Upper lobe of right lung (tissue), 1 donor: ENCODE measurements around the gene TNFAIP8. TPM values are rescaled to one million over a fixed set of nuclear protein-coding genes. Genes with fewer than 3 reads are reported as not detected.

Source experiments
- ATAC-seq: fragments of 200-7000 bp; cut with Tn5 transposase; one replicate; pipeline ENCODE4 v1.9.1; 2020; ENCODE audit warnings: mild to moderate bottlenecking, moderate library complexity
- DNase-seq: peaks from one replicate; pipeline ENCODE4 v3.0.0-alpha.2; 2020
- H3K27ac ChIP-seq: fragments of 200-600 bp; one replicate; pipeline ENCODE4 v1.8.0; 2022
- H3K27me3 ChIP-seq: fragments of 200-600 bp; one replicate; pipeline ENCODE4 v1.8.0; 2022; ENCODE audit warnings: mild to moderate bottlenecking
- H3K36me3 ChIP-seq: fragments of 200-600 bp; one replicate; pipeline ENCODE4 v1.8.0; 2022
- H3K4me1 ChIP-seq: fragments of 200-600 bp; one replicate; pipeline ENCODE4 v1.8.0; 2022
- H3K4me3 ChIP-seq: fragments of 200-600 bp; one replicate; pipeline ENCODE4 v1.8.0; 2022; ENCODE audit warnings: mild to moderate bottlenecking
- H3K9me3 ChIP-seq: fragments of 200-600 bp; one replicate; pipeline ENCODE4 v1.8.0; 2022
- intact Hi-C: fragments of 100-400 bp; cut with DNase I; formaldehyde crosslinking; loops from one replicate; pipeline ENCODE4 v1.11.0; 2022
- total RNA-seq: library from RNA; stranded (reverse); fragmentation: NEBNext Ultra II Directional; extraction: Animal tissue kit (Norgen Biotek cat#: 25700); gene quantifications from one replicate; pipeline ENCODE4 v1.2.1, GENCODE V29; 2021
- TF ChIP-seq, protein P1 (sequence below): fragments of 200-600 bp; IDR thresholded peaks from one replicate; pipeline ENCODE4 v1.8.0; 2022; ENCODE audit warnings: antibody characterized with exemption
- donor health status: DM: no; HTN: yes; CAD: no; lungs with severe emphysema.

The TNFAIP8 gene
- total RNA-seq, 1 donor from 2014 or later: 22.4 TPM

DNA sequence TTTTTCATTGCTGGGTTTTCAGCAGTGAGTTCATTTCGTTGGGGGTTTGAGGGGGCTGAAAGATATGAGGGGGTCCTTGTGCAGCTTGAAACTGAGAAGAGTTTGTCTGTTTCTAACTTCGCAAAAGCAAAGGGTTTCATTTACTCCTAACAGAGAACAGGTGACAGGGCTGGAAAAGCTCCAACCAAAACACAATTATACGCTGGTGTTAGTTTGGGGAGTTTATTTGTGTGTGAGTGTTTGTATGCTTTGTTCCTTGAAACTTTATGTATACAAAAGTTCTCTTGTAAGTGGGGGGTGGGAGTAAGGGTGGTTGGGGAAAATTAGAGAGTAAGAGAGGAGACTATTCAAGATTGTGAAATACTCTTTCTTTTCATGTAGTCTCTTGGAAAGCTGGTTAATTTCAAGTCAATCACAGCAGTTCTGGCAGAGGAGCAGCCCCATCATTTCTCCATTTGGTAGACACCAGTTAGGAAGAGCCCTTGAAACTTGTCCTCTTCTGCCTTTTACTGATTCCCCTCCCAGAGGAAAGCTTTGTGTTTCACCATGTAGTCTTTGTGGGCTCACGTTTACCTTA is 881 bp downstream of the TNFAIP8 start:
- Histone ChIP-seq H3K4me1 (peaks cover 31% of the 10 kb centered on the region), H3K4me3 (peak overlapping the region; percentile 69), H3K36me3 (no peaks in the 10 kb centered on the region), H3K27ac (peak overlapping the region; percentile 83), H3K9me3 (no peaks in the 10 kb centered on the region), H3K27me3 (no peaks in the 10 kb centered on the region)
- intact Hi-C loops: no loop called here
- no peak for DNase-seq
- TF ChIP-seq, protein P1, sequence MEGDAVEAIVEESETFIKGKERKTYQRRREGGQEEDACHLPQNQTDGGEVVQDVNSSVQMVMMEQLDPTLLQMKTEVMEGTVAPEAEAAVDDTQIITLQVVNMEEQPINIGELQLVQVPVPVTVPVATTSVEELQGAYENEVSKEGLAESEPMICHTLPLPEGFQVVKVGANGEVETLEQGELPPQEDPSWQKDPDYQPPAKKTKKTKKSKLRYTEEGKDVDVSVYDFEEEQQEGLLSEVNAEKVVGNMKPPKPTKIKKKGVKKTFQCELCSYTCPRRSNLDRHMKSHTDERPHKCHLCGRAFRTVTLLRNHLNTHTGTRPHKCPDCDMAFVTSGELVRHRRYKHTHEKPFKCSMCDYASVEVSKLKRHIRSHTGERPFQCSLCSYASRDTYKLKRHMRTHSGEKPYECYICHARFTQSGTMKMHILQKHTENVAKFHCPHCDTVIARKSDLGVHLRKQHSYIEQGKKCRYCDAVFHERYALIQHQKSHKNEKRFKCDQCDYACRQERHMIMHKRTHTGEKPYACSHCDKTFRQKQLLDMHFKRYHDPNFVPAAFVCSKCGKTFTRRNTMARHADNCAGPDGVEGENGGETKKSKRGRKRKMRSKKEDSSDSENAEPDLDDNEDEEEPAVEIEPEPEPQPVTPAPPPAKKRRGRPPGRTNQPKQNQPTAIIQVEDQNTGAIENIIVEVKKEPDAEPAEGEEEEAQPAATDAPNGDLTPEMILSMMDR: no peak
- no peak for ATAC-seq

DNA sequence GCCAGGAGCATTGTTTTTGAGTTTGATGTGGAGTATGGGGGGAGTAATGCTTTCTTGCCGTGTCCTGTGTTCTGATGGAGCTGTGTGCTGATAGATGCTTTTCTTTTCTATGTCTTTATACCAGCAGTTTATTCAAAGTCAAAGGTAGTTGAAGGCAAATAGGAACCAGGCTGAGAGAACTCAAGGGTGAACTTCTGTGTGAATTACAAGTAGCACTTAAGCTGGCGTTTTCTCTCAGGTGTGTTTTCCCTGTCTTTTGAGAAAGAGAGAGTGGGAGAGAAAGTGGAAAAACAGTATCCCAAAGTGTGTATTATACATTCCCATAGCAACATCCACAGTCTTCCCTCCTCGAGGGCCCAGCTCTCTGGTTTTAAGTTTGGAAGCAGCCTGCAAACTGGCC is 1.5 kb downstream of the TNFAIP8 start:
- TF ChIP-seq, protein P1: no peak
- DNase-seq (no peak), ATAC-seq (no peak)
- intact Hi-C loops: no loop called here
- peak overlapping the region; percentile 69 for H3K4me3 ChIP-seq
- no peaks in the 10 kb centered on the region for H3K27me3 ChIP-seq
- H3K36me3 ChIP-seq: no peaks in the 10 kb centered on the region
- peak overlapping the region; percentile 83 for H3K27ac ChIP-seq
- peaks cover 36% of the 10 kb centered on the region for H3K4me1 ChIP-seq
- H3K9me3 ChIP-seq: no peaks in the 10 kb centered on the region

DNA sequence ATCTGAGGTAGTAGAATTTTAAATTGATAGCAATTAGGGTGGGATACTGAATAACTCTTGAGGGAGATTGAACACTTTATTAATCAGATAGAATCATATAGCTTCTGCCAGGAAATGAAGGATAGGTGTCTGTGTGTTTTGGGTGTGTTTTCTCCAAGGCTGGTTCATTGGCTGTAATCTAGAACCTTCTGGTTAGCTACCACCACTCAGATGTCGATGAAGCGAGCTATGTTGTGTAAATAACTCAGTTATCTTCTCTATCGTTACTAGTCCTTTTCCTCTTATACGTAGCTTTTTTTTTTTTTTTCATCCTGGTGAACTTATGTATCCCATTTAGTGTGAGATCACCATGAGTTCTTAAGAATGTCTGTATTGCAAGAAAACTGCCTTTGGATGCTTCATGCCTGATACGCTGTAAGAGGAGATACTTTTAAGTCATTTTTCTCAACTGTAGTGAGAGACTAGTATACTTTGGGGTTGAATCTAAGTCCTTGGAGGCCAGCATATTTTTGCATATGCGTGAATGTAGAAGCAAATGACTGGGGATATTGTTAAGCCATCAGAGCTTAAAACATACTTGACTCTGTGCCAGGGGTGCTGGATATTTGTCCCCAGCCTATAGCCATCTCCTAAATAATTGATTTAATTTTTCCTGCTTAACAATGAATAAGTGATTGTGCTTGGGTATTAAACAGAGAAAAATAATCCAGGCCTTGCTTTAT is 2.1 kb downstream of the TNFAIP8 start:
- peaks cover 36% of the 10 kb centered on the region for H3K4me1 ChIP-seq
- intact Hi-C loops: no loop called here
- no peak for DNase-seq
- no peaks in the 10 kb centered on the region for H3K27me3 ChIP-seq
- H3K36me3 ChIP-seq: no peaks in the 10 kb centered on the region
- H3K27ac ChIP-seq: no peak overlapping the region
- ATAC-seq: no peak
- TF ChIP-seq, protein P1: no peak
- peak overlapping the region; percentile 69 for H3K4me3 ChIP-seq
- no peaks in the 10 kb centered on the region for H3K9me3 ChIP-seq

DNA sequence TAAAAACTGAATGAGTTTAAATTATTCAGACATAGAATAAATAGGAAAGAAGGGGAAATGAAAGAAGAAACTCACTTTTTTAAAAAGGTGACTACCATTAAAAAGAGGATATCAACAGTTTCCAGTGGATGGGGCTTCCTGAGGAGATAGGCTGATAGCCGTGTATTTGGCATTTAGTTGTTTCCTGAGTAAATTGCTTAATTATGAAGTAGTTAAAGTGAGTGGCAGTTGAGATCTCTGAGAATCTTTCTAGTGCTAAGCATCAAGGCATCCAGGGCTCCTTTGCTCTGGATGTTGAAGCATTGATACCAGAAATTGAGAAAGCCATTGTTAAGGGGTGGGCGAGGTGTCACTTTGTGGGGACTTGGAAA is 2.7 kb downstream of the TNFAIP8 start:
- intact Hi-C loops: no loop called here
- H3K9me3 ChIP-seq: no peaks in the 10 kb centered on the region
- no peak overlapping the region for H3K4me3 ChIP-seq
- TF ChIP-seq, protein P1: no peak
- H3K27me3 ChIP-seq: no peaks in the 10 kb centered on the region
- H3K36me3 ChIP-seq: no peaks in the 10 kb centered on the region
- no peak overlapping the region for H3K27ac ChIP-seq
- DNase-seq (no peak), ATAC-seq (no peak)
- H3K4me1 ChIP-seq: peaks cover 36% of the 10 kb centered on the region

DNA sequence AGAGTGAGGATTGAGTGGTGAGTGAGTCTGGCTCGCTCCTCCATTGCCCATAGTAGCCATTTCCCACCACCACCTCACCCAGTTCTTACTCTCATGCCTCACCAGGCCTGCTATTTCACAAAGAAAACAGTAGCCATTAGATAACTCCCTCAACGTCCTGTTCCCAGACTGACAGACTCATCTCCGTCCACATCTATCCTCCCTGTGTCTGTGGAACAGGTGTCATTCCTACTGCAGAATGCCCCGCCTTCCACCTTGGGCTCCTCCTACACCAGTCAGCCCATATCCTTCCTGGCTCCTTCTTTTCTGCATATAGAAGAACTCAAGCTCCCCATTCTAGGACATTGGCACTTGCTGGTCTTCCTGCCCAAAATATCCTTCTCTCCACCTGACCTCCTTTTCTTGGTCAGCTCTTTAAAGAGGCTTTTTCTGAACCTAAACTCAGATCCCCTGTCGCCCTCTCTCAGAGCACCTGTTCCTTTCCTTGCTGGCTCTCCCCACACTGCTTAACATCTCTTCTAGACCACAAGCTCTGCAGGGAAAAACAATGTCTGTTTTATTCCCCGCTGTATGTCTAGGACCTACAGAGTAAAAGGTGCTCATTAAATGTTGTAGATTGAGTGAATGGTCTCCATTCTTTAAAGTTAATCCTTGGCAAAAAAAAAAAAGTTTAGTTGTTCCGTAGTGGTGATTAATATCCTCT is 3.2 kb downstream of the TNFAIP8 start:
- ATAC-seq (no peak), DNase-seq (no peak)
- no peaks in the 10 kb centered on the region for H3K27me3 ChIP-seq
- no peak overlapping the region for H3K4me3 ChIP-seq
- no peaks in the 10 kb centered on the region for H3K9me3 ChIP-seq
- H3K27ac ChIP-seq: no peak overlapping the region
- no peaks in the 10 kb centered on the region for H3K36me3 ChIP-seq
- H3K4me1 ChIP-seq: peaks cover 36% of the 10 kb centered on the region
- intact Hi-C loops: no loop called here
- TF ChIP-seq, protein P1: no peak
